ENCODE results near the gene CUX1.

DNA sequence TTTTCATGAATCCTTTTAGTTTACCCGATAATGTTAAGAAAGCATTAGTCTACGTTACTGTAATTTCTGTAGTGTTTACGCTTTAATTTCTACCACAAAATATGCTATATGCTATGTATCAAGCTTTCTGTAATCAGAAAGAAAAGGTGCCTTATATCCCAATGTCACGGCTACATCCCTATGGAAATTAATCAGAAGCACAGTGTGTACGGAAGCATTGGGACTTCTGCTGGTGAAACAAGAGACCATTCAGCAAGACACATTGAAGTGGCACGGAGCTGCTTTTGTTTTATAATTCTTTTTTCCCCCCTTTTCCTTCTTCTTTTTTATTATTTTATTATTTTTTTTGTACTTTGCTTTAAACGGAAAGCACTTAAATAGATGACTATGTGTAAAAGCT is 438.1 kb downstream of the CUX1 start:
- TF ChIP-seq, protein P1, sequence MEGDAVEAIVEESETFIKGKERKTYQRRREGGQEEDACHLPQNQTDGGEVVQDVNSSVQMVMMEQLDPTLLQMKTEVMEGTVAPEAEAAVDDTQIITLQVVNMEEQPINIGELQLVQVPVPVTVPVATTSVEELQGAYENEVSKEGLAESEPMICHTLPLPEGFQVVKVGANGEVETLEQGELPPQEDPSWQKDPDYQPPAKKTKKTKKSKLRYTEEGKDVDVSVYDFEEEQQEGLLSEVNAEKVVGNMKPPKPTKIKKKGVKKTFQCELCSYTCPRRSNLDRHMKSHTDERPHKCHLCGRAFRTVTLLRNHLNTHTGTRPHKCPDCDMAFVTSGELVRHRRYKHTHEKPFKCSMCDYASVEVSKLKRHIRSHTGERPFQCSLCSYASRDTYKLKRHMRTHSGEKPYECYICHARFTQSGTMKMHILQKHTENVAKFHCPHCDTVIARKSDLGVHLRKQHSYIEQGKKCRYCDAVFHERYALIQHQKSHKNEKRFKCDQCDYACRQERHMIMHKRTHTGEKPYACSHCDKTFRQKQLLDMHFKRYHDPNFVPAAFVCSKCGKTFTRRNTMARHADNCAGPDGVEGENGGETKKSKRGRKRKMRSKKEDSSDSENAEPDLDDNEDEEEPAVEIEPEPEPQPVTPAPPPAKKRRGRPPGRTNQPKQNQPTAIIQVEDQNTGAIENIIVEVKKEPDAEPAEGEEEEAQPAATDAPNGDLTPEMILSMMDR (IDR thresholded peaks at IDR 0.05; ENCODE audit: insufficient read depth, low read depth, low read length): no peak
- TF ChIP-seq EZH2 (IDR thresholded peaks at IDR 0.05; ENCODE audit: insufficient read depth, low read length): no peak

Measured in astrocyte (in vitro differentiated cells and primary cell).